A549 (cell line): ENCODE data around the gene PSMD1.

Source experiments
- BHLHE40 ChIP-seq: IDR thresholded peaks from 2 replicates; pipeline ENCODE4 v1.6.1; 2012; ENCODE audit warnings: low read depth, low read length, inconsistent platforms
- MAFK ChIP-seq: fragments of 450-650 bp; IDR thresholded peaks from 2 replicates; pipeline ENCODE4 v1.6.1; 2014; ENCODE audit not compliant: partially characterized antibody
- ZFP36 ChIP-seq: fragments of 450-650 bp; IDR thresholded peaks from 2 replicates; pipeline ENCODE4 v1.6.1; 2014; ENCODE audit warnings: borderline replicate concordance; ENCODE audit not compliant: partially characterized antibody
- TF ChIP-seq, protein P1 (sequence below): IDR thresholded peaks from 2 replicates; pipeline ENCODE4 v1.6.1; 2012
- TF ChIP-seq, protein P2 (sequence below): fragments of 200-600 bp; sonication (generic); IDR thresholded peaks from 2 replicates; pipeline ENCODE4 v1.6.1; 2016; ENCODE audit warnings: antibody characterized with exemption, mild to moderate bottlenecking, moderate library complexity

DNA sequence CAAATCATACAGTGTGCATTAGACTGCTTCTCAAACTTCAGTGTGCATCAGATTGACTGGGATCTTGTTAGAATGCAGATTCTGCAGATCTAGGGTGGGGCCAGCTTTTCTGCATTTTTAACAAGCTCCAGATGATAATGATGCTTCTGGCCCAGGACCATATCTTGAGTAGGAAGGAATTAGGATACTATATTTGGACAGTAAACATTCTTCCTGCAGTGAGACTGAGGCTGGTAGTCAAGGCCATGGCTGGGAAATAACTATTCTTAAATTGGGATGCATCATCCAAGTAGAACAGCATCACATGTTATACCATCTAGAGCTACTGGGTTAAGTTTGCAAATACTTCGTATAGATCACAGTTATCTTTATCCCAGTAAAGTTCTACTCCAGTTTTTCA lies 113.4 kb downstream of the PSMD1 start:
- TF ChIP-seq, protein P1, sequence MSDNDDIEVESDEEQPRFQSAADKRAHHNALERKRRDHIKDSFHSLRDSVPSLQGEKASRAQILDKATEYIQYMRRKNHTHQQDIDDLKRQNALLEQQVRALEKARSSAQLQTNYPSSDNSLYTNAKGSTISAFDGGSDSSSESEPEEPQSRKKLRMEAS: no peak
- TF ChIP-seq MAFK (no peak), BHLHE40 (no peak), ZFP36 (no peak)
- TF ChIP-seq, protein P2, sequence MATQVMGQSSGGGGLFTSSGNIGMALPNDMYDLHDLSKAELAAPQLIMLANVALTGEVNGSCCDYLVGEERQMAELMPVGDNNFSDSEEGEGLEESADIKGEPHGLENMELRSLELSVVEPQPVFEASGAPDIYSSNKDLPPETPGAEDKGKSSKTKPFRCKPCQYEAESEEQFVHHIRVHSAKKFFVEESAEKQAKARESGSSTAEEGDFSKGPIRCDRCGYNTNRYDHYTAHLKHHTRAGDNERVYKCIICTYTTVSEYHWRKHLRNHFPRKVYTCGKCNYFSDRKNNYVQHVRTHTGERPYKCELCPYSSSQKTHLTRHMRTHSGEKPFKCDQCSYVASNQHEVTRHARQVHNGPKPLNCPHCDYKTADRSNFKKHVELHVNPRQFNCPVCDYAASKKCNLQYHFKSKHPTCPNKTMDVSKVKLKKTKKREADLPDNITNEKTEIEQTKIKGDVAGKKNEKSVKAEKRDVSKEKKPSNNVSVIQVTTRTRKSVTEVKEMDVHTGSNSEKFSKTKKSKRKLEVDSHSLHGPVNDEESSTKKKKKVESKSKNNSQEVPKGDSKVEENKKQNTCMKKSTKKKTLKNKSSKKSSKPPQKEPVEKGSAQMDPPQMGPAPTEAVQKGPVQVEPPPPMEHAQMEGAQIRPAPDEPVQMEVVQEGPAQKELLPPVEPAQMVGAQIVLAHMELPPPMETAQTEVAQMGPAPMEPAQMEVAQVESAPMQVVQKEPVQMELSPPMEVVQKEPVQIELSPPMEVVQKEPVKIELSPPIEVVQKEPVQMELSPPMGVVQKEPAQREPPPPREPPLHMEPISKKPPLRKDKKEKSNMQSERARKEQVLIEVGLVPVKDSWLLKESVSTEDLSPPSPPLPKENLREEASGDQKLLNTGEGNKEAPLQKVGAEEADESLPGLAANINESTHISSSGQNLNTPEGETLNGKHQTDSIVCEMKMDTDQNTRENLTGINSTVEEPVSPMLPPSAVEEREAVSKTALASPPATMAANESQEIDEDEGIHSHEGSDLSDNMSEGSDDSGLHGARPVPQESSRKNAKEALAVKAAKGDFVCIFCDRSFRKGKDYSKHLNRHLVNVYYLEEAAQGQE: no peak
